PC-9 (cell line): Measurements from ENCODE around the gene DCHS1. TPM values are rescaled to one million over a fixed set of nuclear protein-coding genes. Genes with fewer than 3 reads are reported as not detected.
"Not testable (repeated sequence)": the region's sequence is repeated elsewhere in the genome, so short reads cannot be mapped to it uniquely, and the experiment has no call there.

Experiments used
- BruUV-seq: library from RNA; stranded (reverse); fragments of 400-500 nt; replicated peaks from 2 replicates; lab custom pipeline; 2021; lab: Mats Ljungman, UMichigan
- CTCF ChIA-PET: fragments of 300-600 bp; sonication (Branson Sonifier 250); formaldehyde crosslinking; loops from one replicate; lab custom pipeline; 2022; ENCODE audit warnings: antibody characterized with exemption; lab: Charles Lee
- POLR2A ChIA-PET: fragments of 300-600 bp; sonication (Branson Sonifier 250); formaldehyde crosslinking; loops from one replicate; lab custom pipeline; 2022; ENCODE audit warnings: antibody characterized with exemption; ENCODE audit not compliant: unreplicated experiment; lab: Charles Lee
- DNase-seq, 2 experiments: peaks; one replicate each; pipeline versions ENCODE4 v3.0.0 to v3.0.0-alpha.2; 2015 to 2022; ENCODE audit warnings: mixed read lengths in 1 of 2
- H2AFZ ChIP-seq: fragments of 200-600 bp; sonication (generic); 2 replicates; pipeline ENCODE4 v1.8.1; 2017; ENCODE audit warnings: antibody characterized with exemption
- H3F3A ChIP-seq: fragments of 200-600 bp; sonication (generic); 2 replicates; pipeline ENCODE4 v1.8.1; 2017; ENCODE audit warnings: antibody characterized with exemption, mild to moderate bottlenecking, low read depth; ENCODE audit not compliant: insufficient read depth
- H3K27ac ChIP-seq: fragments of 200-600 bp; sonication (generic); 2 replicates; pipeline ENCODE4 v1.6.1; 2016; ENCODE audit warnings: mixed run types
- H3K27me3 ChIP-seq: fragments of 200-600 bp; sonication (generic); 2 replicates; pipeline ENCODE4 v1.6.1; 2016; ENCODE audit warnings: low read depth, mixed run types; ENCODE audit not compliant: insufficient read depth
- H3K36me3 ChIP-seq: fragments of 200-600 bp; sonication (generic); 2 replicates; pipeline ENCODE4 v1.6.1; 2016; ENCODE audit warnings: low read depth, mixed run types
- H3K4me1 ChIP-seq: fragments of 200-600 bp; sonication (generic); replicated peaks from 2 replicates; pipeline ENCODE4 v1.6.1; 2016; ENCODE audit warnings: mixed run types; ENCODE audit not compliant: insufficient read depth
- H3K4me2 ChIP-seq: fragments of 200-600 bp; sonication (generic); 2 replicates; pipeline ENCODE4 v1.6.1; 2017; ENCODE audit warnings: mixed run types
- H3K4me3 ChIP-seq: fragments of 200-600 bp; sonication (generic); 2 replicates; pipeline ENCODE4 v1.6.1; 2016; ENCODE audit warnings: mixed run types
- H3K79me2 ChIP-seq: fragments of 200-600 bp; sonication (generic); 2 replicates; pipeline ENCODE4 v1.6.1; 2017; ENCODE audit warnings: low read depth, mixed run types
- H3K9me2 ChIP-seq: fragments of 200-600 bp; sonication (generic); 2 replicates; pipeline ENCODE4 v1.8.1; 2017; ENCODE audit warnings: mild to moderate bottlenecking; ENCODE audit not compliant: insufficient read depth
- H3K9me3 ChIP-seq: fragments of 200-600 bp; sonication (generic); 2 replicates; pipeline ENCODE4 v1.8.1; 2016; ENCODE audit warnings: low read depth; ENCODE audit not compliant: insufficient read depth
- H4K20me1 ChIP-seq: fragments of 200-600 bp; sonication (generic); 2 replicates; pipeline ENCODE4 v1.8.1; 2017; ENCODE audit not compliant: insufficient read depth
- EZH2 ChIP-seq: fragments of 200-600 bp; sonication (generic); IDR thresholded peaks from 2 replicates; pipeline ENCODE4 v1.8.0; 2017; ENCODE audit warnings: antibody characterized with exemption, low read depth
- intact Hi-C: fragments of 100-400 bp; cut with micrococcal nuclease; formaldehyde crosslinking; loops from one replicate; pipeline ENCODE4 v1.10.0; 2022; ENCODE audit not compliant: unreplicated experiment
- total RNA-seq: library from RNA; stranded (reverse); gene quantifications from 2 replicates; pipeline ENCODE4 v1.2.3, GENCODE V29; 2021
- TF ChIP-seq, protein P1 (sequence below): fragments of 200-600 bp; sonication (generic); conservative IDR thresholded peaks from 2 replicates; pipeline ENCODE4 v1.6.1; 2017; ENCODE audit warnings: mixed run types, antibody characterized with exemption, mild to moderate bottlenecking, moderate library complexity

DCHS1 gene
- total RNA-seq, 1 experiment from 2014 or later, result 0.22 TPM

DNA sequence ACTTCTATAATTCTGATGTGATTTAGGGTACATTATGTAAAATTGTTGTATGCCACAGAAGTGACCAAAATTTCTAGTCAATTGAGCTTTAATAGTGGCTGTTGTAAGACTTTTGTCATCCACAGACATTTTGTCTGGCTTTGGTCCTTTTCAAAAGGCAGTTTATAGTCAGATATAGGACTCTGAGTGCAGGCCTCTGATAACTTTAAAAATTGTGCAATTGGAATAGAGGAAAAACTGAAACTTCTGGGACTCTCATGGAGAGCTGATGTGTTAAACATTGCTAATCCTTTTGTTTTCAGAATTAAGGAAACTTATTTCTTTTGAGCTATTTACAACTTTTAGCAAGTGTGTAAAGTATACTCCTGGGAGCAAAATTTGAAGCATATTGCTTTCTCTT, 36.5 kb upstream of the DCHS1 start:
- Histone ChIP-seq H2AFZ (no peak overlapping the region), H3F3A (no peaks in the 10 kb centered on the region), H3K36me3 (no peaks in the 10 kb centered on the region), H3K27ac (no peak overlapping the region), H3K9me3 (no peaks in the 10 kb centered on the region), H3K4me3 (no peak overlapping the region), H3K4me2 (no peak overlapping the region), H4K20me1 (no peaks in the 10 kb centered on the region), H3K9me2 (no peaks in the 10 kb centered on the region), H3K27me3 (no peaks in the 10 kb centered on the region), H3K4me1 (no peaks in the 10 kb centered on the region), H3K79me2 (no peaks in the 10 kb centered on the region)
- TF ChIP-seq EZH2, result no peak
- TF ChIP-seq, protein P1, sequence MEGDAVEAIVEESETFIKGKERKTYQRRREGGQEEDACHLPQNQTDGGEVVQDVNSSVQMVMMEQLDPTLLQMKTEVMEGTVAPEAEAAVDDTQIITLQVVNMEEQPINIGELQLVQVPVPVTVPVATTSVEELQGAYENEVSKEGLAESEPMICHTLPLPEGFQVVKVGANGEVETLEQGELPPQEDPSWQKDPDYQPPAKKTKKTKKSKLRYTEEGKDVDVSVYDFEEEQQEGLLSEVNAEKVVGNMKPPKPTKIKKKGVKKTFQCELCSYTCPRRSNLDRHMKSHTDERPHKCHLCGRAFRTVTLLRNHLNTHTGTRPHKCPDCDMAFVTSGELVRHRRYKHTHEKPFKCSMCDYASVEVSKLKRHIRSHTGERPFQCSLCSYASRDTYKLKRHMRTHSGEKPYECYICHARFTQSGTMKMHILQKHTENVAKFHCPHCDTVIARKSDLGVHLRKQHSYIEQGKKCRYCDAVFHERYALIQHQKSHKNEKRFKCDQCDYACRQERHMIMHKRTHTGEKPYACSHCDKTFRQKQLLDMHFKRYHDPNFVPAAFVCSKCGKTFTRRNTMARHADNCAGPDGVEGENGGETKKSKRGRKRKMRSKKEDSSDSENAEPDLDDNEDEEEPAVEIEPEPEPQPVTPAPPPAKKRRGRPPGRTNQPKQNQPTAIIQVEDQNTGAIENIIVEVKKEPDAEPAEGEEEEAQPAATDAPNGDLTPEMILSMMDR, result no peak
- CTCF ChIA-PET, result no interaction called here
- DNase-seq, result no peak
- intact Hi-C loops, result no loop called here
- no TSS peak for BruUV-seq
- POLR2A ChIA-PET, result no interaction called here

DNA sequence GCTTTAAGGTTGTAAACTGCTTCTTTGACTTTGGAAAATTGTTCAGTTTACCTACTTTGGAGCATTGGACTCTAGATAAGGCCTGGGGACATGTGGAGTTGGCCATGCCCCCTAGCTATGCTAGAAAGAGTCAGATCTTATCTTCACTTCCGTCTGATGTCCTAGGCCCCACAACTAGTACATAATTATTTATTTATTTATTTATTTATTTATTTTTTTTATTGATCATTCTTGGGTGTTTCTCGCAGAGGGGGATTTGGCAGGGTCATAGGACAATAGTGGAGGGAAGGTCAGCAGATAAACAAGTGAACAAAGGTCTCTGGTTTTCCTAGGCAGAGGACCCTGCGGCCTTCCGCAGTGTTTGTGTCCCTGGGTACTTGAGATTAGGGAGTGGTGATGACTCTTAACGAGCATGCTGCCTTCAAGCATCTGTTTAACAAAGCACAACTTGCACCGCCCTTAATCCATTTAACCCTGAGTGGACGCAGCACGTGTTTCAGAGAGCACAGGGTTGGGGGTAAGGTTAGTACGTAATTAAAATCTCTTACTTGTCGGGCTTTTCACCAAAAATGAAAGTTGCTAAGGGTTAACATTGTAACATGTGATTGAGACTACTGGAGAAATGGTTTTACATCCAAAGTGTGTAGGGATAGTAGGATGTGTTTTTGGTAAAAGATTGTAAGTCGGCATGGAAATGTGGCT, 35.0 kb upstream of the DCHS1 start:
- CTCF ChIA-PET, H3K79me2 ChIP-seq, H3F3A ChIP-seq, DNase-seq, H3K9me3 ChIP-seq, H3K27ac ChIP-seq, H3K4me1 ChIP-seq, H3K27me3 ChIP-seq, BruUV-seq, H3K4me2 ChIP-seq, H3K36me3 ChIP-seq, H2AFZ ChIP-seq, H3K9me2 ChIP-seq, intact Hi-C loops, POLR2A ChIA-PET, H3K4me3 ChIP-seq, H4K20me1 ChIP-seq: not testable (repeated sequence)

DNA sequence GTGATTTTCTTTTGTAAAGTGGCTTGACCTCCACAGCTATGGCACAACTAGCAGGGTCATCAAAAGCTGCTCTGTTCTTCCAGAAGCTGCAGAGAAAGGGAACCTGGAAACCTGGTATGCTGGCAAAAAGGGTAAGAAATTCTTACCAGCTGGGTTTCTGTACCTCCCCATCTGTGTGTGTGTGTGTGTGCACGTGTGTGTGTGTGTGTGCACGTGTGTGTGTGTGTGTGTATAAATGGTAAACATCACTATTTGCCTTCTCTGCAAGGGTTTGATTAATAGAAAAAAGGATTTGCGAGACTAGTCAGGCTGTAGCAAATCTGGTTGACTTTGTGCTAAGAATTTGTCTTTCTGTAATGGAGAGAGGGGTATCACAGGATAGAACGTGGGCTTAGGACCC, 32.3 kb upstream of the DCHS1 start:
- POLR2A ChIA-PET, result no interaction called here
- CTCF ChIA-PET, result no interaction called here

More for the DNA sequence above, 32.3 kb upstream of the DCHS1 start:
- no peak overlapping the region for H3K4me2 ChIP-seq
- no peaks in the 10 kb centered on the region for H3K36me3 ChIP-seq
- no peak overlapping the region for H3K4me3 ChIP-seq
- H3K27me3 ChIP-seq, result no peaks in the 10 kb centered on the region
- no peaks in the 10 kb centered on the region for H3K4me1 ChIP-seq
- no peaks in the 10 kb centered on the region for H3F3A ChIP-seq
- no peaks in the 10 kb centered on the region for H4K20me1 ChIP-seq
- no peak overlapping the region for H3K27ac ChIP-seq
- intact Hi-C loops, result no loop called here
- BruUV-seq, result no TSS peak
- TF ChIP-seq, protein P1, result no peak
- TF ChIP-seq EZH2, result no peak
- H3K9me3 ChIP-seq, result no peaks in the 10 kb centered on the region
- no peaks in the 10 kb centered on the region for H3K9me2 ChIP-seq
- DNase-seq, result no peak
- peaks cover 3% of the 10 kb centered on the region for H3K79me2 ChIP-seq
- H2AFZ ChIP-seq, result no peak overlapping the region
